Right lobe of liver (tissue), 6 donors: Measurements from ENCODE around the gene BAX. TPM values are rescaled to one million over a fixed set of nuclear protein-coding genes. Genes with fewer than 3 reads are reported as not detected.
A peak's percentile ranks its signal among the peaks of the same experiment; 100 is the strongest.

Experiments used
- ATAC-seq, 4 donors: fragments of 200-7000 bp; cut with Tn5 transposase; one replicate each; pipeline ENCODE4 v1.9.1; 2020; ENCODE audit warnings: mild to moderate bottlenecking in 4 of 4, moderate library complexity in 4 of 4
- DNase-seq, 3 donors: peaks; one replicate each; pipeline ENCODE4 v3.0.0-alpha.2; 2020
- H3K27ac ChIP-seq, 3 donors: fragments of 200-600 bp; one replicate each; pipeline ENCODE4 v1.8.0; 2022
- H3K27me3 ChIP-seq, 2 donors: fragments of 200-600 bp; one replicate each; pipeline ENCODE4 v1.8.0; 2022
- H3K36me3 ChIP-seq, 4 donors: fragments of 200-600 bp; sonication (generic) in 1 of 4; one replicate each; pipeline versions ENCODE4 v1.5.1 to v1.8.0; 2017 to 2022; ENCODE audit warnings: control low read depth in 1 of 4
- H3K4me1 ChIP-seq, 4 donors: fragments of 200-600 bp; sonication (generic) in 1 of 4; one replicate each; pipeline versions ENCODE4 v1.5.1 to v1.8.0; 2017 to 2022; ENCODE audit warnings: control low read depth in 1 of 4
- H3K4me3 ChIP-seq, 3 donors: fragments of 200-600 bp; one replicate each; pipeline ENCODE4 v1.8.0; 2022
- H3K9me3 ChIP-seq, 4 donors: fragments of 200-600 bp; sonication (generic) in 1 of 4; one replicate each; pipeline versions ENCODE4 v1.5.1 to v1.8.0; 2017 to 2022; ENCODE audit warnings: control low read depth in 1 of 4
- CTCF ChIP-seq, 4 donors: fragments of 200-600 bp in 3 of 4; fragments of 450-650 bp in 1 of 4; IDR thresholded peaks; one replicate each; pipeline versions ENCODE4 v1.5.1 to v1.8.0; 2016 to 2022; ENCODE audit warnings: antibody characterized with exemption in 4 of 4, mild to moderate bottlenecking in 2 of 4
- POLR2A ChIP-seq: fragments of 450-650 bp; IDR thresholded peaks from one replicate; pipeline ENCODE4 v1.6.1; 2017; ENCODE audit warnings: antibody characterized with exemption, mild to moderate bottlenecking
- WGBS: methylation state at CpG from one replicate; pipeline ENCODE4 v1.1.6; 2018; ENCODE audit warnings: low coverage, low lambda C conversion rate; ENCODE audit not compliant: insufficient coverage; ENCODE audit errors: missing lambda C conversion rate; 5-methylcytosine and 5-hydroxymethylcytosine counted together
- intact Hi-C, 2 donors: fragments of 100-400 bp; cut with DNase I; formaldehyde crosslinking; loops; one replicate each; pipeline versions ENCODE4 v1.11.2 to v1.14.1; 2022
- total RNA-seq, 6 experiments: library from RNA; depleted of rRNA in 2 of 6; stranded (reverse); fragments of >200 nt in 2 of 6; fragmentation: NEBNext Ultra II Directional in 3 of 6; extraction: Animal tissue kit (Norgen Biotek cat#: 25700) in 3 of 6; gene quantifications; one replicate each; pipeline versions ENCODE4 v1.1.0 to v1.2.4, GENCODE V29; 2016 to 2023
- donor health status: DM: no; HTN: yes; CAD: no.
- donor health status: DM: no; HTN: no; CAD: no.
- donor health status: DM: no; HTN: no; CAD: no.
- donor health status: DM: no; HTN: yes; CAD: no.
- donor health status: DM: no; HTN: yes; CAD: no.

The BAX gene
- total RNA-seq, 6 experiments from 2014 or later = 15.9 to 54.1 (median 30.8) TPM

DNA sequence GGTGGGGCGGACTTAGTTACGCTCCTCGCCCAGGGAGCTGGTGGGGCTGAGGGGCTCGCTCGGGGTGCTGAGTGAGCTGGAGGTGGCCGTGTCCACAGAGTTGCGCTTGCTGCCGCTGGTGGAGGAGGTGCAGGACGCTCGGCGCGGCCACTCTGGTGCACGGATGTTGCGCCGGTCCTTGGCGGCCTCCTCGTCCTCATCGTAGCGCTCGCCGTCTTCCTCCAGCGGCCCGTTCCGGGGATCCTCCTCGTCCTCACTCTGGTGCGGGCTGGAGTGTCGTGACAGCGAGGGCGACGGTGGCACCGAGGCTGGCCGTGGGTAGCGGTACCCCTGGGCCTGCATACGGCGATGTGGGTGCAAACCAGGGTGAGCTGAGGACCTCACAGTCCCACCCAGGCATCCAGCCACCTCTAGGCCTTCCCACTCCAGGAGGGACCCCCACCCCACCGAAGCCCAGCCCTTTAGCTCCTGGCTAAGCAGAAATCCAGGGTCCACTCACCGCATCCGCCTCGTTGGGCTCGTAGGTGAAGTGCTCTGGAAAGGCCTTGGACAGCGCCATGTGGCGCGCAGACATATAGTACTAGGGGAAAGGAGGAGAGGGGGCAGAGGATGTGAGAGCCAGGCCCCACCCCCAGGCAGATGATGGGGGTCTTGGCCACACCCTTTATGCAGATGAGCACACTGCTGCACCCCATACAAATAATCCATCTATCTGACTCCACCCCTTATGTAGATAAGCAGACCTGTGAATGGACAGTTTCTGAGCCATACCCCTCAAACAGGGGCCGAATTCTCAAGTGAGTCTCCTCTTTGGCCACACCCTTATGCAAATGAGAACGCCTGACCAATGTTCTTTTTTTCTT is 14.8 kb downstream of the BAX start:
- intact Hi-C loops = loop anchor here in 1 of 2 donors (10.0 kb wide), 1 partner anchor 65 kb away; the partner anchor contains the start of gene NUCB1
- no peak overlapping the region for H3K4me3 ChIP-seq
- peak; percentile 4 for TF ChIP-seq POLR2A
- no peak for TF ChIP-seq CTCF (IDR thresholded peaks at IDR 0.05)
- H3K4me1 ChIP-seq = peaks cover 0 to 11% (median 0%) of the 10 kb centered on the region in 4 donors
- peaks cover 0 to 48% (median 5%) of the 10 kb centered on the region in 4 donors for H3K36me3 ChIP-seq
- H3K27me3 ChIP-seq = no peaks in the 10 kb centered on the region
- 86% methylated on average over 12 of the region's 45 CpGs for WGBS
- DNase-seq = peak in 1 of 3 donors; percentile 43
- no peak for ATAC-seq
- H3K9me3 ChIP-seq = no peaks in the 10 kb centered on the region
- peak overlapping the region in 1 of 3 donors; percentile 99 for H3K27ac ChIP-seq

GRCh38 chr19:48970139-48970766 is 15.6 kb downstream of the BAX start:
- Histone ChIP-seq H3K27ac (no peak overlapping the region), H3K9me3 (no peaks in the 10 kb centered on the region), H3K4me3 (no peak overlapping the region), H3K27me3 (no peaks in the 10 kb centered on the region), H3K36me3 (peaks cover 0 to 50% (median 5%) of the 10 kb centered on the region in 4 donors), H3K4me1 (peaks cover 0 to 11% (median 0%) of the 10 kb centered on the region in 4 donors)
- intact Hi-C loops = no loop called here
- TF ChIP-seq POLR2A (no peak), CTCF (IDR thresholded peaks at IDR 0.05) (no peak)
- WGBS = 80% methylated on average over 10 of the region's 23 CpGs
- ATAC-seq (no peak), DNase-seq (peak in 1 of 3 donors; percentile 34)

GRCh38 chr19:48970923-48971395 is 16.3 kb downstream of the BAX start:
- 1% methylated on average over 11 of the region's 19 CpGs for WGBS
- intact Hi-C loops = no loop called here
- Histone ChIP-seq H3K4me1 (peaks cover 0 to 11% (median 0%) of the 10 kb centered on the region in 4 donors), H3K4me3 (no peak overlapping the region), H3K9me3 (no peaks in the 10 kb centered on the region), H3K27ac (no peak overlapping the region), H3K27me3 (no peaks in the 10 kb centered on the region), H3K36me3 (peaks cover 0 to 44% (median 3%) of the 10 kb centered on the region in 4 donors)
- DNase-seq (peak; percentile 74 to 84 (median 78)), ATAC-seq (peak; percentile 20 to 69 (median 46))
- peak; percentile 88 to 97 (median 91) for TF ChIP-seq CTCF (IDR thresholded peaks at IDR 0.05)
- no peak for TF ChIP-seq POLR2A

GRCh38 chr19:48975947-48976847 is 21.5 kb downstream of the BAX start:
- Histone ChIP-seq H3K9me3 (no peaks in the 10 kb centered on the region), H3K27ac (no peak overlapping the region), H3K4me3 (no peak overlapping the region), H3K36me3 (peaks cover 0 to 34% (median 3%) of the 10 kb centered on the region in 4 donors), H3K4me1 (no peaks in the 10 kb centered on the region), H3K27me3 (no peaks in the 10 kb centered on the region)
- DNase-seq = no peak
- WGBS = 89% methylated on average over 10 of the region's 13 CpGs
- ATAC-seq = peak in 2 of 4 donors; percentile 29 to 43
- intact Hi-C loops = no loop called here
- TF ChIP-seq POLR2A = no peak
- no peak for TF ChIP-seq CTCF (IDR thresholded peaks at IDR 0.05)
